ENCODE measurements around the gene MFAP1.
A peak's percentile ranks its signal among the peaks of the same experiment; 100 is the strongest.

- TF ChIP-seq CTCF (IDR thresholded peaks at IDR 0.05) (no peak), POLR2A (IDR thresholded peaks at IDR 0.05) (peak; percentile 98 to 100)
These were observed 32.3 kb downstream of the MFAP1 start, which contains the start of gene SERF2 for GRCh38 chr15:43791993-43792760.
